Measurements from ENCODE around the gene WNT2B.

GRCh38 chr1:112524986-112525385 is 16.2 kb downstream of the WNT2B start:
- TF ChIP-seq, protein P1, sequence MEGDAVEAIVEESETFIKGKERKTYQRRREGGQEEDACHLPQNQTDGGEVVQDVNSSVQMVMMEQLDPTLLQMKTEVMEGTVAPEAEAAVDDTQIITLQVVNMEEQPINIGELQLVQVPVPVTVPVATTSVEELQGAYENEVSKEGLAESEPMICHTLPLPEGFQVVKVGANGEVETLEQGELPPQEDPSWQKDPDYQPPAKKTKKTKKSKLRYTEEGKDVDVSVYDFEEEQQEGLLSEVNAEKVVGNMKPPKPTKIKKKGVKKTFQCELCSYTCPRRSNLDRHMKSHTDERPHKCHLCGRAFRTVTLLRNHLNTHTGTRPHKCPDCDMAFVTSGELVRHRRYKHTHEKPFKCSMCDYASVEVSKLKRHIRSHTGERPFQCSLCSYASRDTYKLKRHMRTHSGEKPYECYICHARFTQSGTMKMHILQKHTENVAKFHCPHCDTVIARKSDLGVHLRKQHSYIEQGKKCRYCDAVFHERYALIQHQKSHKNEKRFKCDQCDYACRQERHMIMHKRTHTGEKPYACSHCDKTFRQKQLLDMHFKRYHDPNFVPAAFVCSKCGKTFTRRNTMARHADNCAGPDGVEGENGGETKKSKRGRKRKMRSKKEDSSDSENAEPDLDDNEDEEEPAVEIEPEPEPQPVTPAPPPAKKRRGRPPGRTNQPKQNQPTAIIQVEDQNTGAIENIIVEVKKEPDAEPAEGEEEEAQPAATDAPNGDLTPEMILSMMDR (IDR thresholded peaks at IDR 0.05), result no peak
- TF ChIP-seq POLR2AphosphoS5 (IDR thresholded peaks at IDR 0.05), result no peak
